ENCODE measurements around the gene TTC8. TPM values are rescaled to one million over a fixed set of nuclear protein-coding genes. Genes with fewer than 3 reads are reported as not detected.

Gene TTC8
- total and polyA plus RNA-seq, 4 donors, result 7.3 to 11.7 (median 10.4) TPM

DNA sequence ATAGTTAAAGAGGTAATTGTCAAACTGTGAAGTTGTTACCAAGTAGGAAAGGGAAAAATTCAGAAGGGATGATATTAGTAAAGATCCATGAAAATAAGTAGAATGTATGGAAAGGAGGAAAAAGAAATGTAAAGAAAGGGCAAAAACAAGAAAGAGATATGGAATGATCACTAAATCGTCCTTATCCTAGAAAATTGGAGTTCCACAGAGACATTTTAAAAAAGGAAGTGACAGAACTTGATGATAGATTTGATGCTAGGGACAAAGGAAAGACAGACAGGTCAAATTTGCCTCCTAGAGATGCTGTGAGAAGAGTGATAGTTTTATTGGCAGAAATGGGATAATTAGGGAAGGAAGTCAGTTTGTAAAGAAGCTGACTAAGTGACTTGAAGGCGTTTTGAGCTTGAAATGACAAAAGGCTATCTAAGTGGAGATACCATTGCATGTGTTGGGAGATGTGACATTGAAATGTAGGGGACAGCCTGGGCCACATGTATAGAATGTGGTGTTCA, 20.6 kb downstream of the TTC8 start (continued):
- TF ChIP-seq, protein P1, sequence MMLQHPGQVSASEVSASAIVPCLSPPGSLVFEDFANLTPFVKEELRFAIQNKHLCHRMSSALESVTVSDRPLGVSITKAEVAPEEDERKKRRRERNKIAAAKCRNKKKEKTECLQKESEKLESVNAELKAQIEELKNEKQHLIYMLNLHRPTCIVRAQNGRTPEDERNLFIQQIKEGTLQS (IDR thresholded peaks at IDR 0.05), result no peak
- TF ChIP-seq JUND (IDR thresholded peaks at IDR 0.05) (no peak), EGR1 (IDR thresholded peaks at IDR 0.05; ENCODE audit: low read depth in 2 of 2) (no peak)

DNA sequence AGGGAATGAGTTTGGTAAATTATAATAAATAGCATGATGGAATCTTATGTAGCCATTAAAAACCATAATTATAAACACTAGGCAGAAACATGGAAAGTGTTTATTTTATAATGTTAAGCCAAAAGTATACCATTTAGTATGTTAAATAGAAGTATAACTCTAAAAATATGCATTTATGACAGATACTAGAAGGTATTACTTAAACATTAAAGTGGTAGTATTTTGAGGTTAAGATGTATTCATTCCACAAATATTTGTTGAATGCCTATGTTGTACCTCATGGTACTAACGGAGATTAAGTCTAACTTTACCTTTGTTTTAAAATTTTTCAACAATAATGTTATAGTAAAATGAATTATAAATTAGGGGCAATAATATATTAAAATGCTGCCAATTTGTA, 24.1 kb downstream of the TTC8 start:
- no peak for DNase-seq (ENCODE audit: low spot score)
- Histone ChIP-seq H3K4me1 (ENCODE audit: control insufficient read depth in 4 of 4, insufficient read depth in 4 of 4, low read length in 3 of 4) (peaks cover 0 to 2% (median 0%) of the 10 kb centered on the region in 4 donors), H3K36me3 (ENCODE audit: control insufficient read depth in 4 of 4, insufficient read depth in 3 of 4, low read depth in 1 of 4, low read length in 3 of 4) (peaks cover 0 to 9% (median 1%) of the 10 kb centered on the region in 4 donors), H3K9me3 (ENCODE audit: control insufficient read depth in 4 of 4, low read length in 3 of 4) (no peaks in the 10 kb centered on the region), H3K9ac (ENCODE audit: low read depth in 1 of 2, low read length in 2 of 2) (no peak overlapping the region), H3K4me3 (ENCODE audit: low read depth in 1 of 3, low read length in 3 of 3) (no peak overlapping the region), H3K27ac (ENCODE audit: low read depth in 1 of 2, low read length in 2 of 2) (no peak overlapping the region), H3K27me3 (ENCODE audit: control insufficient read depth in 4 of 4, insufficient read depth in 4 of 4, low read length in 3 of 4) (no peaks in the 10 kb centered on the region)
- 100% methylated on average over 1 of the region's 1 CpG for WGBS
- TF ChIP-seq HNF4A (conservative IDR thresholded peaks at IDR 0.05) (no peak), HNF4G (IDR thresholded peaks at IDR 0.05) (no peak), RAD21 (IDR thresholded peaks at IDR 0.05) (no peak), SP1 (IDR thresholded peaks at IDR 0.05) (no peak), JUND (IDR thresholded peaks at IDR 0.05) (no peak)
- TF ChIP-seq, protein P2, sequence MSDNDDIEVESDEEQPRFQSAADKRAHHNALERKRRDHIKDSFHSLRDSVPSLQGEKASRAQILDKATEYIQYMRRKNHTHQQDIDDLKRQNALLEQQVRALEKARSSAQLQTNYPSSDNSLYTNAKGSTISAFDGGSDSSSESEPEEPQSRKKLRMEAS (IDR thresholded peaks at IDR 0.05), result no peak
- TF ChIP-seq, protein P1 (IDR thresholded peaks at IDR 0.05), result no peak
- TF ChIP-seq, protein P3, sequence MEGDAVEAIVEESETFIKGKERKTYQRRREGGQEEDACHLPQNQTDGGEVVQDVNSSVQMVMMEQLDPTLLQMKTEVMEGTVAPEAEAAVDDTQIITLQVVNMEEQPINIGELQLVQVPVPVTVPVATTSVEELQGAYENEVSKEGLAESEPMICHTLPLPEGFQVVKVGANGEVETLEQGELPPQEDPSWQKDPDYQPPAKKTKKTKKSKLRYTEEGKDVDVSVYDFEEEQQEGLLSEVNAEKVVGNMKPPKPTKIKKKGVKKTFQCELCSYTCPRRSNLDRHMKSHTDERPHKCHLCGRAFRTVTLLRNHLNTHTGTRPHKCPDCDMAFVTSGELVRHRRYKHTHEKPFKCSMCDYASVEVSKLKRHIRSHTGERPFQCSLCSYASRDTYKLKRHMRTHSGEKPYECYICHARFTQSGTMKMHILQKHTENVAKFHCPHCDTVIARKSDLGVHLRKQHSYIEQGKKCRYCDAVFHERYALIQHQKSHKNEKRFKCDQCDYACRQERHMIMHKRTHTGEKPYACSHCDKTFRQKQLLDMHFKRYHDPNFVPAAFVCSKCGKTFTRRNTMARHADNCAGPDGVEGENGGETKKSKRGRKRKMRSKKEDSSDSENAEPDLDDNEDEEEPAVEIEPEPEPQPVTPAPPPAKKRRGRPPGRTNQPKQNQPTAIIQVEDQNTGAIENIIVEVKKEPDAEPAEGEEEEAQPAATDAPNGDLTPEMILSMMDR (IDR thresholded peaks at IDR 0.05; ENCODE audit: low read depth, low read length, missing input control), result no peak

DNA sequence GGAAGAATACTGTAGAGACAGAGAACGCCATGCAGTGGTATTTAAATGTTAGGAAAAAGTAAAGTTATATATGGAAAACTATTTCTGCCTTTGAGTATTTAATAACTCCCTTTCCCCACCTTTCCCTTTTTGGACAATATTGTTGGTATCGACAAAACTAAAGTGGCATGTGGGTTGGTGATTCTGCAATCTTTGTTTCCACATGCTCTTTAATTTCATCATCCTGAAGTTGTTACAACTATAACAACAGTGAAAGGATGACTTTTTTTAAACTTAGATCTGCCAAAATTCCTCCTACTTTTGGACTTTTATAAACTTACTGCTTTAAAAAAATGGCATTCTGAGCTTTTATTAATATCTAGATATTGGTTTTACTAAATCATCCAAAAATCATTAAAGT, 25.3 kb downstream of the TTC8 start:
- WGBS, result 70% methylated on average over 2 of the region's 2 CpGs
- no peak for DNase-seq (ENCODE audit: low spot score)
- Histone ChIP-seq H3K4me1 (ENCODE audit: control insufficient read depth in 4 of 4, insufficient read depth in 4 of 4, low read length in 3 of 4) (peaks cover 0 to 2% (median 0%) of the 10 kb centered on the region in 4 donors), H3K27ac (ENCODE audit: low read depth in 1 of 2, low read length in 2 of 2) (no peak overlapping the region), H3K9ac (ENCODE audit: low read depth in 1 of 2, low read length in 2 of 2) (no peak overlapping the region), H3K36me3 (ENCODE audit: control insufficient read depth in 4 of 4, insufficient read depth in 3 of 4, low read depth in 1 of 4, low read length in 3 of 4) (peaks cover 0 to 10% (median 1%) of the 10 kb centered on the region in 4 donors), H3K9me3 (ENCODE audit: control insufficient read depth in 4 of 4, low read length in 3 of 4) (no peaks in the 10 kb centered on the region), H3K27me3 (ENCODE audit: control insufficient read depth in 4 of 4, insufficient read depth in 4 of 4, low read length in 3 of 4) (no peaks in the 10 kb centered on the region), H3K4me3 (ENCODE audit: low read depth in 1 of 3, low read length in 3 of 3) (no peak overlapping the region)
- TF ChIP-seq EGR1 (IDR thresholded peaks at IDR 0.05; ENCODE audit: low read depth in 2 of 2) (no peak), HNF4A (conservative IDR thresholded peaks at IDR 0.05) (no peak), SP1 (IDR thresholded peaks at IDR 0.05) (no peak), GABPA (IDR thresholded peaks at IDR 0.05 in 1 of 2, conservative IDR thresholded peaks at IDR 0.05 in 1 of 2) (no peak), YY1 (IDR thresholded peaks at IDR 0.05) (no peak), RAD21 (IDR thresholded peaks at IDR 0.05) (no peak), RXRA (IDR thresholded peaks at IDR 0.05) (no peak)
- TF ChIP-seq, protein P2 (IDR thresholded peaks at IDR 0.05), result no peak

DNA sequence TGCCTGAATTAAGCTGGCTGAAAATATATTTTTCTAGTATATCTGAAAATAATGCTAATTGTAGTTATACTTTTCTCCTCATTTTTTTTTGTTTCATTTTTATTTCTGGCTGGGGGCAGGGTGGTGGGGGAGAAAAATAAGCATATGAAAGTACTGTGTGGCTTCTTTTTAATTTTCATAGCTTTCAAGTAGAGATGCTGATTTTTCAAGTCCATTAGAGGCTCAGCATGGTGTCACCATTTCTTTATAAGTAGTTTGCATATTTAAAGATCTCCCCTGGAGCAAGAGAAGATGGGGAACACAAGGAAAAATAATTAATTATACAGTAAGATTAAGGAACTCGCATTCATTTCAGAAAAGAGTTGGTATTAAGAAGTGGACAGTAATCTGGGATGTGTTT, 27.1 kb downstream of the TTC8 start:
- no peak overlapping the region for H3K4me3 ChIP-seq (ENCODE audit: low read depth in 1 of 3, low read length in 3 of 3)
- no peak overlapping the region for H3K27ac ChIP-seq (ENCODE audit: low read depth in 1 of 2, low read length in 2 of 2)
- WGBS, result 96% methylated on average over 1 of the region's 1 CpG
- H3K9ac ChIP-seq (ENCODE audit: low read depth in 1 of 2, low read length in 2 of 2), result no peak overlapping the region
- DNase-seq (ENCODE audit: low spot score), result no peak
- no peaks in the 10 kb centered on the region for H3K27me3 ChIP-seq (ENCODE audit: control insufficient read depth in 4 of 4, insufficient read depth in 4 of 4, low read length in 3 of 4)
- H3K4me1 ChIP-seq (ENCODE audit: control insufficient read depth in 4 of 4, insufficient read depth in 4 of 4, low read length in 3 of 4), result peaks cover 0 to 2% (median 0%) of the 10 kb centered on the region in 4 donors
- no peaks in the 10 kb centered on the region for H3K9me3 ChIP-seq (ENCODE audit: control insufficient read depth in 4 of 4, low read length in 3 of 4)
- H3K36me3 ChIP-seq (ENCODE audit: control insufficient read depth in 4 of 4, insufficient read depth in 3 of 4, low read depth in 1 of 4, low read length in 3 of 4), result peaks cover 0 to 12% (median 1%) of the 10 kb centered on the region in 4 donors
- TF ChIP-seq EGR1 (IDR thresholded peaks at IDR 0.05; ENCODE audit: low read depth in 2 of 2) (no peak), NR2F2 (IDR thresholded peaks at IDR 0.05) (no peak), SP1 (IDR thresholded peaks at IDR 0.05) (no peak), HNF4G (IDR thresholded peaks at IDR 0.05) (no peak), HNF4A (conservative IDR thresholded peaks at IDR 0.05) (no peak), RXRA (IDR thresholded peaks at IDR 0.05) (no peak), FOXA1 (IDR thresholded peaks at IDR 0.05) (no peak), TAF1 (conservative IDR thresholded peaks at IDR 0.05) (no peak), YY1 (IDR thresholded peaks at IDR 0.05) (no peak), FOXA2 (IDR thresholded peaks at IDR 0.05) (no peak)
- TF ChIP-seq, protein P4, sequence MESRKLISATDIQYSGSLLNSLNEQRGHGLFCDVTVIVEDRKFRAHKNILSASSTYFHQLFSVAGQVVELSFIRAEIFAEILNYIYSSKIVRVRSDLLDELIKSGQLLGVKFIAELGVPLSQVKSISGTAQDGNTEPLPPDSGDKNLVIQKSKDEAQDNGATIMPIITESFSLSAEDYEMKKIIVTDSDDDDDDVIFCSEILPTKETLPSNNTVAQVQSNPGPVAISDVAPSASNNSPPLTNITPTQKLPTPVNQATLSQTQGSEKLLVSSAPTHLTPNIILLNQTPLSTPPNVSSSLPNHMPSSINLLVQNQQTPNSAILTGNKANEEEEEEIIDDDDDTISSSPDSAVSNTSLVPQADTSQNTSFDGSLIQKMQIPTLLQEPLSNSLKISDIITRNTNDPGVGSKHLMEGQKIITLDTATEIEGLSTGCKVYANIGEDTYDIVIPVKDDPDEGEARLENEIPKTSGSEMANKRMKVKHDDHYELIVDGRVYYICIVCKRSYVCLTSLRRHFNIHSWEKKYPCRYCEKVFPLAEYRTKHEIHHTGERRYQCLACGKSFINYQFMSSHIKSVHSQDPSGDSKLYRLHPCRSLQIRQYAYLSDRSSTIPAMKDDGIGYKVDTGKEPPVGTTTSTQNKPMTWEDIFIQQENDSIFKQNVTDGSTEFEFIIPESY (IDR thresholded peaks at IDR 0.05), result no peak
- TF ChIP-seq, protein P3 (IDR thresholded peaks at IDR 0.05; ENCODE audit: low read depth, low read length, missing input control), result no peak
- TF ChIP-seq, protein P2 (IDR thresholded peaks at IDR 0.05), result no peak

Measured in liver (tissue), 9 donors.